Activated CD4-positive, alpha-beta T cell treated with anti-CD3 and anti-CD28 coated beads, Interleukin-2, amount 10 ng/mL, durations not matched to agents 24 days and 14 days (primary cell): ENCODE results near the gene IZUMO4. TPM values are rescaled to one million over a fixed set of nuclear protein-coding genes. Genes with fewer than 3 reads are reported as not detected.
A peak's percentile ranks its signal among the peaks of the same experiment; 100 is the strongest.
"Not testable (repeated sequence)": the region's sequence is repeated elsewhere in the genome, so short reads cannot be mapped to it uniquely, and the experiment has no call there.

Source experiments
- DNase-seq: peaks from one replicate; pipeline ENCODE4 v3.0.0; 2022
- H3K27ac Mint-ChIP-seq: one replicate; pipeline ENCODE4 v1.8.0; 2022; ENCODE audit warnings: mild to moderate bottlenecking, mixed read lengths
- H3K27me3 Mint-ChIP-seq: one replicate; pipeline ENCODE4 v1.8.0; 2022; ENCODE audit warnings: mixed read lengths
- H3K36me3 Mint-ChIP-seq: one replicate; pipeline ENCODE4 v1.8.0; 2022; ENCODE audit warnings: low read depth, mild to moderate bottlenecking, mixed read lengths
- H3K4me1 Mint-ChIP-seq: one replicate; pipeline ENCODE4 v1.8.0; 2021; ENCODE audit warnings: mixed read lengths
- H3K4me3 Mint-ChIP-seq: one replicate; pipeline ENCODE4 v1.8.0; 2022; ENCODE audit warnings: mild to moderate bottlenecking, moderate library complexity, mixed read lengths
- H3K9me3 Mint-ChIP-seq: one replicate; pipeline ENCODE4 v1.8.0; 2021; ENCODE audit warnings: mixed read lengths
- intact Hi-C: fragments of 100-400 bp; cut with micrococcal nuclease; formaldehyde crosslinking; loops from one replicate; pipeline ENCODE4 v1.15.1; 2023
- total RNA-seq: library from RNA; stranded (reverse); gene quantifications from 2 replicates; pipeline ENCODE4 v1.2.3, GENCODE V29; 2022

Gene IZUMO4
- total RNA-seq, 1 donor from 2014 or later: 10.0 TPM

- Mint-ChIP-seq H3K4me1 (peaks cover 46% of the 10 kb centered on the region), H3K9me3 (peaks cover 3% of the 10 kb centered on the region), H3K27ac (peak overlapping the region; percentile 100), H3K36me3 (peaks cover 72% of the 10 kb centered on the region), H3K4me3 (peak overlapping the region; percentile 98), H3K27me3 (peaks cover 2% of the 10 kb centered on the region)
- intact Hi-C loops: loop anchor here (1.0 to 2.0 kb wide), 2 partner anchors 21 to 31 kb away; partner anchors contain the start of gene MKNK2
- peak; percentile 88 for DNase-seq
Observed at GRCh38 chr19:2081873-2082810, 14.6 kb upstream of the IZUMO4 start.

GRCh38 chr19:2083174-2083854 is 13.4 kb upstream of the IZUMO4 start:
- Mint-ChIP-seq H3K4me1 (peaks cover 58% of the 10 kb centered on the region), H3K27me3 (peaks cover 2% of the 10 kb centered on the region), H3K9me3 (peaks cover 3% of the 10 kb centered on the region), H3K36me3 (peaks cover 65% of the 10 kb centered on the region), H3K4me3 (peak overlapping the region; percentile 98), H3K27ac (peak overlapping the region; percentile 100)
- DNase-seq: peak; percentile 91
- intact Hi-C loops: loop anchor here (2.0 kb wide), 1 partner anchor 33 kb away; the partner anchor contains the start of gene MKNK2

GRCh38 chr19:2084993-2085720 is 11.6 kb upstream of the IZUMO4 start:
- peaks cover 65% of the 10 kb centered on the region for H3K4me1 Mint-ChIP-seq
- H3K9me3 Mint-ChIP-seq: peaks cover 3% of the 10 kb centered on the region
- peaks cover 2% of the 10 kb centered on the region for H3K27me3 Mint-ChIP-seq
- intact Hi-C loops: loop anchor here (1.0 to 5.0 kb wide), 3 partner anchors 11 to 208 kb away; partner anchors contain the start of genes AP3D1, IZUMO4 and MOB3A
- peak overlapping the region; percentile 100 for H3K27ac Mint-ChIP-seq
- peak overlapping the region; percentile 98 for H3K4me3 Mint-ChIP-seq
- peaks cover 61% of the 10 kb centered on the region for H3K36me3 Mint-ChIP-seq
- DNase-seq: peak; percentile 99

- intact Hi-C loops: loop anchor here (2.0 to 5.0 kb wide), 2 partner anchors 70 to 210 kb away; no protein-coding TSS in a partner anchor
- Mint-ChIP-seq H3K27ac (peak overlapping the region; percentile 93), H3K36me3 (peaks cover 55% of the 10 kb centered on the region), H3K4me3 (peak overlapping the region; percentile 64), H3K4me1 (peaks cover 61% of the 10 kb centered on the region)
- H3K9me3 Mint-ChIP-seq, H3K27me3 Mint-ChIP-seq: not testable (repeated sequence)
- DNase-seq: peak; percentile 77
Observed at GRCh38 chr19:2086695-2087620, 9.8 kb upstream of the IZUMO4 start.

- DNase-seq: peak; percentile 81
- Mint-ChIP-seq H3K9me3 (peaks cover 3% of the 10 kb centered on the region), H3K27me3 (peaks cover 2% of the 10 kb centered on the region), H3K4me3 (peak overlapping the region; percentile 64), H3K4me1 (peaks cover 57% of the 10 kb centered on the region), H3K36me3 (peaks cover 52% of the 10 kb centered on the region), H3K27ac (peak overlapping the region; percentile 93)
- intact Hi-C loops: loop anchor here (2.0 to 5.0 kb wide), 2 partner anchors 71 to 210 kb away; no protein-coding TSS in a partner anchor
Observed at GRCh38 chr19:2087621-2088100, 9.1 kb upstream of the IZUMO4 start.

GRCh38 chr19:2089001-2089711 is 7.6 kb upstream of the IZUMO4 start:
- peaks cover 60% of the 10 kb centered on the region for H3K4me1 Mint-ChIP-seq
- peak overlapping the region; percentile 93 for H3K27ac Mint-ChIP-seq
- intact Hi-C loops: loop anchor here (5.0 kb wide), 1 partner anchor 212 kb away; no protein-coding TSS in a partner anchor
- peak overlapping the region; percentile 85 for H3K4me3 Mint-ChIP-seq
- H3K9me3 Mint-ChIP-seq: peaks cover 3% of the 10 kb centered on the region
- peaks cover 2% of the 10 kb centered on the region for H3K27me3 Mint-ChIP-seq
- DNase-seq: peak; percentile 68
- H3K36me3 Mint-ChIP-seq: peaks cover 41% of the 10 kb centered on the region

GRCh38 chr19:2089727-2090053 is 7.0 kb upstream of the IZUMO4 start:
- intact Hi-C loops: loop anchor here (5.0 kb wide), 1 partner anchor 212 kb away; no protein-coding TSS in a partner anchor
- no peak for DNase-seq
- Mint-ChIP-seq H3K4me3 (peak overlapping the region; percentile 85), H3K9me3 (peaks cover 3% of the 10 kb centered on the region), H3K36me3 (peaks cover 43% of the 10 kb centered on the region), H3K4me1 (peaks cover 65% of the 10 kb centered on the region), H3K27me3 (peaks cover 2% of the 10 kb centered on the region), H3K27ac (peak overlapping the region; percentile 93)

DNA sequence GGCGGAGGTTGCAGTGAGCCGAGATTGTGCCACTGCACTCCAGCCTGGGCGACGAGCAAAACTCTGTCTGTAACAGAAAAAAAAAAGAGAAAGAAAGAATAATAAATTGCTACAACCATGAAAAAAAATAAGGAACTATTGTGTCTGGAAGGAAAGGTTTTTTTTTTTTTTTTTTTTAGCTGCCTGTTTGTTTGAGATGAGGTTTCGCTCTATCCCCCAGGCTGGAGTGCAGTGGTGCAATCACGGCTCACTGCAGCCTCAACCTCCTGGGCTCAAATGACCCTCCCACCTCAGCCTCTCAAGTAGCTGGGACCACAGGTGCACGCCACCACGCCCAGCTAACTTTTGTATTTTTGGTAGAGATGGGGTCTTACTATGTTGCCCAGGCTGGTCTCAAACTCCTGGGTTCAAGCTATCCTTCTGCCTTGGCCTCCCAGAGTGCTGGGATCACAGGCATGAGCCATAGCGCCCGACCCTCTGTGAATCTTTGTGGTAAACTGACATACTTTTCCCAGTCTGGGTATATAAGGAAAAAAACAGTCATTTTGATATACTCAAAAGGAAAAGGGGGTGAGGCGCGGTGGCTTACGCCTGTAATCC is 4.7 kb upstream of the IZUMO4 start:
- Mint-ChIP-seq H3K36me3 (peaks cover 42% of the 10 kb centered on the region), H3K4me1 (peaks cover 58% of the 10 kb centered on the region), H3K4me3 (peak overlapping the region; percentile 8)
- DNase-seq, H3K27me3 Mint-ChIP-seq, intact Hi-C loops, H3K27ac Mint-ChIP-seq, H3K9me3 Mint-ChIP-seq: not testable (repeated sequence)

DNA sequence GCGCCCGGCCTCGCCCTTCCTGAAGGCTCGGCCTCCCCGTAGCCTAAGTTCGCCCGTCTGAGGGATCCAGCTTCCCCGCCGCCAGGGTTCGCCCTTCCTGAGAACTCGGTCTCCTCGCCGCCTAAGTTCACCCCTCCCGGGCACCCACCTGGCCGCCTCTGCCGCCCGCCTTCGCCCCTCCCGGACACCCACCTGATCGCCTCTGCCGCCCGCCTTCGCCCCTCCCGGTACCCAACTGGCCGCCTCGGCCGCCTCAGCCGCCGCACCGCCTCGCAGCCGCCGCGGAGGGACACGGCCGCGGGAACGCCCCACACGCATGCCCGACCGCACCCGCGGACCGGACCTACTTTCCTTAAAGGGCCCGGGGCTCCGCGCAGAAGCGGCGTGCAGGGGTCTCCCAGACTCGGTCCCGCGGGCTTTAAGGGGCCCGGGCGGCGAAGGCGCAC is 658 bp upstream of the IZUMO4 start, which contains the start of gene MOB3A:
TSS of gene MOB3A (minus strand) at position 293 of the 446 bp plus-strand sequence. CDS start 17,766 bp downstream, outside the sequence.
- Mint-ChIP-seq H3K4me3 (peak within 1 kb of the TSS; percentile 90), H3K9me3 (no peaks in the 10 kb centered on the region), H3K36me3 (peaks cover 31% of the 10 kb centered on the region), H3K27ac (peak within 1 kb of the TSS; percentile 94), H3K4me1 (peaks cover 25% of the 10 kb centered on the region), H3K27me3 (no peaks in the 10 kb centered on the region)
- peak; percentile 97 for DNase-seq
- intact Hi-C loops: loop anchor here (1.0 to 5.0 kb wide), 5 partner anchors 11 to 234 kb away; partner anchors contain the start of genes AP3D1, DOT1L and KLF16

- H3K27me3 Mint-ChIP-seq: no peaks in the 10 kb centered on the region
Observed at GRCh38 chr19:2097203-2097885, 629 bp downstream of the IZUMO4 start.

GRCh38 chr19:2097886-2098327 is 1.2 kb downstream of the IZUMO4 start:
- H3K9me3 Mint-ChIP-seq: no peaks in the 10 kb centered on the region
- H3K36me3 Mint-ChIP-seq: peaks cover 28% of the 10 kb centered on the region
- peak overlapping the region; percentile 89 for H3K4me3 Mint-ChIP-seq
- no peak overlapping the region for H3K27ac Mint-ChIP-seq
- H3K4me1 Mint-ChIP-seq: peaks cover 23% of the 10 kb centered on the region
- no peaks in the 10 kb centered on the region for H3K27me3 Mint-ChIP-seq
- intact Hi-C loops: loop anchor here (2.0 to 5.0 kb wide), 3 partner anchors 54 to 236 kb away; partner anchors contain the start of genes AP3D1, DOT1L and KLF16
- no peak for DNase-seq

More at GRCh38 chr19:2097203-2097885, 629 bp downstream of the IZUMO4 start:
- no peaks in the 10 kb centered on the region for H3K9me3 Mint-ChIP-seq
- H3K36me3 Mint-ChIP-seq: peaks cover 30% of the 10 kb centered on the region
- peak overlapping the region; percentile 89 for H3K4me3 Mint-ChIP-seq
- DNase-seq: peak; percentile 86
- peaks cover 25% of the 10 kb centered on the region for H3K4me1 Mint-ChIP-seq
- intact Hi-C loops: loop anchor here (2.0 to 5.0 kb wide), 3 partner anchors 55 to 235 kb away; partner anchors contain the start of genes AP3D1, DOT1L and KLF16
- H3K27ac Mint-ChIP-seq: peak overlapping the region; percentile 88
